ENCODE results near the gene GIPC2. TPM values are rescaled to one million over a fixed set of nuclear protein-coding genes. Genes with fewer than 3 reads are reported as not detected.

GIPC2 gene
- total and polyA plus RNA-seq, 10 of the 15 experiments (the other 5 are each of a cell fraction or from before 2014, with no cell fraction given): 0.03 to 0.23 (median 0.06) TPM; not detected in 2

GRCh38 chr1:78102082-78102481 is 56.3 kb downstream of the GIPC2 start (continued):
- no peak for TF ChIP-seq CUX1 (IDR thresholded peaks at IDR 0.05; ENCODE audit: insufficient replicate concordance, low read depth, low read length)
- TF ChIP-seq PRDM15 (CRISPR knock-in tag; IDR thresholded peaks at IDR 0.05): no peak

GRCh38 chr1:78102916-78103315 is 57.1 kb downstream of the GIPC2 start:
- Histone ChIP-seq H3K27ac (ENCODE audit: control insufficient read depth, insufficient read depth) (no peak overlapping the region), H3K9ac (ENCODE audit: control insufficient read depth, insufficient read depth, low read length) (no peak overlapping the region), H4K20me1 (ENCODE audit: control insufficient read depth, insufficient read depth) (no peaks in the 10 kb centered on the region), H3K36me3 (ENCODE audit: control insufficient read depth in 2 of 2, insufficient read depth in 2 of 2, low read length in 1 of 2) (no peaks in the 10 kb centered on the region), H3K9me3 (replicated peaks; ENCODE audit: control insufficient read depth, insufficient read depth, low read length) (no peaks in the 10 kb centered on the region), H3K79me2 (ENCODE audit: control insufficient read depth, insufficient read depth, low read length) (no peaks in the 10 kb centered on the region), H2AFZ (ENCODE audit: control insufficient read depth, low read depth, low read length) (no peak overlapping the region), H3K27me3 (replicated peaks in 1 of 2; ENCODE audit: control insufficient read depth in 2 of 2, insufficient read depth in 2 of 2, low read length in 1 of 2) (no peaks in the 10 kb centered on the region), H3K4me3 (no peak overlapping the region), H3K4me1 (ENCODE audit: control insufficient read depth, insufficient read depth, low read length) (no peaks in the 10 kb centered on the region), H3K4me2 (ENCODE audit: control insufficient read depth, insufficient read depth) (no peak overlapping the region)
- intact Hi-C loops (cut with micrococcal nuclease; ENCODE audit: unreplicated experiment) (no loop called here), in situ Hi-C loops (cut with MboI) (loop anchor here (10.0 kb wide), 1 partner anchor 1948 kb away; no protein-coding TSS in a partner anchor)
- WGBS (ENCODE audit: insufficient coverage, insufficient replicate concordance, low lambda C conversion rate, missing lambda C conversion rate): 11% methylated on average over 2 of the region's 2 CpGs
- no TSS peak for BruUV-seq (replicated peaks)
- TF ChIP-seq POLR2AphosphoS2 (IDR thresholded peaks at IDR 0.05; ENCODE audit: low read depth, low read length): no peak
- no peak for TF ChIP-seq CREM (IDR thresholded peaks at IDR 0.05; ENCODE audit: low read depth)
- ChIA-PET RAD21 (ENCODE audit: unreplicated experiment) (interaction anchor here (1.1 kb wide), 1 partner anchor 12 kb away, joined by 3 read pairs; no protein-coding TSS in a partner anchor), SMC1A (ENCODE audit: uncharacterized antibody, unreplicated experiment) (no interaction called here), POLR2A (no interaction called here), CTCF (interaction anchor here (1.2 to 4.8 kb wide), 2 partner anchors 9 to 11 kb away, joined by 4 to 20 read pairs; no protein-coding TSS in a partner anchor)
- ATAC-seq (no peak), DNase-seq (ENCODE audit: low read depth, low spot score) (no peak), FAIRE-seq (no peak)

Data from GM12878 (cell line).